HepG2 (cell line): ENCODE measurements around the gene MYO1B. TPM values are rescaled to one million over a fixed set of nuclear protein-coding genes. Genes with fewer than 3 reads are reported as not detected.

Experiments used
- ATF7-NPFF ChIP-seq: sonication (generic); formaldehyde crosslinking; IDR thresholded peaks from 2 replicates; pipeline ENCODE4 v1.8.1; 2023; ENCODE audit warnings: mild to moderate bottlenecking, low read depth, missing genetic modification reagents, moderate library complexity
- BORCS8-MEF2B ChIP-seq: sonication (generic); formaldehyde crosslinking; IDR thresholded peaks from 2 replicates; pipeline ENCODE4 v1.8.0; 2022; ENCODE audit warnings: mild to moderate bottlenecking, missing genetic modification reagents
- CHD2 ChIP-seq: IDR thresholded peaks from 2 replicates; pipeline ENCODE4 v1.6.1; 2011; ENCODE audit warnings: low read depth, low read length, improper control_type of control experiment
- FOXC1 ChIP-seq: sonication (generic); formaldehyde crosslinking; IDR thresholded peaks from 2 replicates; pipeline ENCODE4 v1.8.0; 2022; ENCODE audit warnings: mild to moderate bottlenecking, missing genetic modification reagents, borderline replicate concordance
- HNF4A ChIP-seq: sonication (generic); formaldehyde crosslinking; IDR thresholded peaks from 2 replicates; pipeline ENCODE4 v1.4.0; 2020; ENCODE audit warnings: missing genetic modification reagents
- KAT2B ChIP-seq: fragments of 150-350 bp; IDR thresholded peaks from 2 replicates; pipeline ENCODE4 v1.6.1; 2014; ENCODE audit warnings: low read depth, low read length, borderline replicate concordance
- POLR2AphosphoS2 ChIP-seq: IDR thresholded peaks from 2 replicates; pipeline ENCODE4 v1.6.1; 2011; ENCODE audit warnings: low read depth, low read length, improper control_type of control experiment
- SNAI1 ChIP-seq: sonication (generic); formaldehyde crosslinking; IDR thresholded peaks from 2 replicates; pipeline ENCODE4 v1.5.0; 2020; ENCODE audit warnings: mild to moderate bottlenecking, missing genetic modification reagents, borderline replicate concordance
- ZFP1 ChIP-seq: IDR thresholded peaks from 2 replicates; pipeline ENCODE4 v1.6.1; 2016
- ZKSCAN1 ChIP-seq: fragments of 150-350 bp; IDR thresholded peaks from 2 replicates; pipeline ENCODE4 v1.6.1; 2014; ENCODE audit warnings: low read length
- ZNF484 ChIP-seq: sonication (generic); formaldehyde crosslinking; IDR thresholded peaks from 2 replicates; pipeline ENCODE4 v1.5.1; 2020; ENCODE audit warnings: mild to moderate bottlenecking, low read depth, missing genetic modification reagents, borderline replicate concordance
- ZNF496 ChIP-seq: sonication (generic); formaldehyde crosslinking; IDR thresholded peaks from 2 replicates; pipeline ENCODE4 v1.8.1; 2023; ENCODE audit warnings: mild to moderate bottlenecking, moderate library complexity, missing genetic modification reagents; ENCODE audit not compliant: insufficient replicate concordance
- ZNF841 ChIP-seq: sonication (generic); formaldehyde crosslinking; IDR thresholded peaks from 2 replicates; pipeline ENCODE4 v1.8.1; 2023; ENCODE audit warnings: missing genetic modification reagents, borderline replicate concordance
- ZNF879 ChIP-seq: sonication (generic); formaldehyde crosslinking; IDR thresholded peaks from 2 replicates; pipeline ENCODE4 v1.8.1; 2023; ENCODE audit warnings: missing genetic modification reagents
- ZSCAN9 ChIP-seq: IDR thresholded peaks from 2 replicates; pipeline ENCODE4 v1.6.1; 2016; ENCODE audit warnings: borderline replicate concordance
- polyA plus RNA-seq, 8 experiments: library from polyadenylated mRNA; depleted of rRNA in 3 of 8; stranded (reverse) in 7 of 8; unstranded in 1 of 8; fragments of >200 nt; fragmentation: Illumina TruSeq in 4 of 8; extraction: Trizol in 4 of 8; gene quantifications; 2 replicates each; pipeline versions ENCODE4 v1.2.1 to v1.2.3, GENCODE V29; 2011 to 2016; ENCODE audit warnings: low read depth in 4 of 8, missing spikeins in 1 of 8, mixed read lengths in 1 of 8; ENCODE audit not compliant: insufficient read depth in 1 of 8
- total RNA-seq, 5 experiments: library from RNA; depleted of rRNA; stranded (reverse); fragments of >200 nt; fragmentation: Illumina TruSeq; extraction: Trizol; gene quantifications; 2 replicates each; pipeline ENCODE4 v1.2.3, GENCODE V29; 2016; ENCODE audit warnings: low read depth in 1 of 5
- TF ChIP-seq, protein P1 (sequence below): sonication (generic); formaldehyde crosslinking; conservative IDR thresholded peaks from 2 replicates; pipeline ENCODE4 v1.4.0; 2020; ENCODE audit warnings: mild to moderate bottlenecking, missing genetic modification reagents, moderate library complexity
- TF ChIP-seq, protein P2 (sequence below): sonication (generic); formaldehyde crosslinking; IDR thresholded peaks from 2 replicates; pipeline ENCODE4 v1.5.0; 2020; ENCODE audit warnings: mild to moderate bottlenecking, missing genetic modification reagents
- TF ChIP-seq, protein P3 (sequence below): sonication (generic); formaldehyde crosslinking; IDR thresholded peaks from 2 replicates; pipeline ENCODE4 v1.4.0; 2020; ENCODE audit warnings: missing genetic modification reagents, borderline replicate concordance
- TF ChIP-seq, protein P4 (sequence below): sonication (generic); formaldehyde crosslinking; IDR thresholded peaks from 2 replicates; pipeline ENCODE4 v1.8.1; 2023; ENCODE audit warnings: mild to moderate bottlenecking, inconsistent platforms, moderate library complexity, missing genetic modification reagents, borderline replicate concordance

Gene MYO1B
- total and polyA plus RNA-seq, 2 of the 13 experiments (the other 11 are each of a cell fraction or from before 2014, with no cell fraction given) = 36.9 to 89.8 TPM

DNA sequence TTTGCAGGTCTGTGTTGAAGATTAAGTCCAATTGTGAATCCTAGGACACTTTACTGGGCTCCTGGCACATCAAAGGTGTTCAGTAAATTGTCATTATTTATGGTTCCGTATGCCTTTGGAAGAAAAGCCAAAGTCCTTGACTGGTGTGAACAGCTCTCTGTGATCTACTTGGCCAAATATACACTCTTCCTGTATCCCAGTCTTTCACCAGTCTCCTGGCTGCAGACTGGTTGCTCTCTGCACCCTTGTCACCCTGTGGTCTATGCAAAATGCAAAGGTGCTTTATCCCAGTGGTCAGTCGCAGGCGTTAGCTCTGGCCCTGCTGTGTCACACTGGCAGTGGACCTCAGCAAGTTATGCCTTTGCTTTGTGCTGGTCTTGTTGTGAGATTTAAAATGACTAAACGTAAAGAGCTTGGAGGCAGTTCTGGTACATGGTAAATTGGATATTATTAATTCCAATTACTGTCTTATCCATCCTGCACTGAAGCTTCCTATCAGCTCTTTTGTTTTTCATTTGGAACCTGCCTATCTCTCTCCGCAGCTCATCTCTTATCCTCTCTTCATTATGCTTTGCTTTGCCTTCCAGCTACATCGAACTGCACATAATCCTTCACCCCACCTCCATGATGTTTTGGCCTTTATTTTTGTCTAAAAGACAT lies 83.1 kb downstream of the MYO1B start (continued):
- TF ChIP-seq SNAI1 (CRISPR knock-in tag) (no peak), ZNF496 (no peak), ZNF879 (no peak), ZKSCAN1 (no peak), BORCS8-MEF2B (no peak), FOXC1 (CRISPR knock-in tag) (no peak), CHD2 (no peak), HNF4A (CRISPR knock-in tag) (peak; percentile 74), ZSCAN9 (CRISPR knock-in tag) (no peak), KAT2B (no peak), ZFP1 (CRISPR knock-in tag) (no peak), ZNF841 (CRISPR knock-in tag) (no peak), ATF7-NPFF (CRISPR knock-in tag) (no peak), ZNF484 (CRISPR knock-in tag) (no peak), POLR2AphosphoS2 (no peak)
- TF ChIP-seq, protein P1, sequence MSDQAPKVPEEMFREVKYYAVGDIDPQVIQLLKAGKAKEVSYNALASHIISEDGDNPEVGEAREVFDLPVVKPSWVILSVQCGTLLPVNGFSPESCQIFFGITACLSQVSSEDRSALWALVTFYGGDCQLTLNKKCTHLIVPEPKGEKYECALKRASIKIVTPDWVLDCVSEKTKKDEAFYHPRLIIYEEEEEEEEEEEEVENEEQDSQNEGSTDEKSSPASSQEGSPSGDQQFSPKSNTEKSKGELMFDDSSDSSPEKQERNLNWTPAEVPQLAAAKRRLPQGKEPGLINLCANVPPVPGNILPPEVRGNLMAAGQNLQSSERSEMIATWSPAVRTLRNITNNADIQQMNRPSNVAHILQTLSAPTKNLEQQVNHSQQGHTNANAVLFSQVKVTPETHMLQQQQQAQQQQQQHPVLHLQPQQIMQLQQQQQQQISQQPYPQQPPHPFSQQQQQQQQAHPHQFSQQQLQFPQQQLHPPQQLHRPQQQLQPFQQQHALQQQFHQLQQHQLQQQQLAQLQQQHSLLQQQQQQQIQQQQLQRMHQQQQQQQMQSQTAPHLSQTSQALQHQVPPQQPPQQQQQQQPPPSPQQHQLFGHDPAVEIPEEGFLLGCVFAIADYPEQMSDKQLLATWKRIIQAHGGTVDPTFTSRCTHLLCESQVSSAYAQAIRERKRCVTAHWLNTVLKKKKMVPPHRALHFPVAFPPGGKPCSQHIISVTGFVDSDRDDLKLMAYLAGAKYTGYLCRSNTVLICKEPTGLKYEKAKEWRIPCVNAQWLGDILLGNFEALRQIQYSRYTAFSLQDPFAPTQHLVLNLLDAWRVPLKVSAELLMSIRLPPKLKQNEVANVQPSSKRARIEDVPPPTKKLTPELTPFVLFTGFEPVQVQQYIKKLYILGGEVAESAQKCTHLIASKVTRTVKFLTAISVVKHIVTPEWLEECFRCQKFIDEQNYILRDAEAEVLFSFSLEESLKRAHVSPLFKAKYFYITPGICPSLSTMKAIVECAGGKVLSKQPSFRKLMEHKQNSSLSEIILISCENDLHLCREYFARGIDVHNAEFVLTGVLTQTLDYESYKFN (CRISPR knock-in tag) = peak; percentile 74; the same call in 1 of the 2 replicates
- TF ChIP-seq, protein P2, sequence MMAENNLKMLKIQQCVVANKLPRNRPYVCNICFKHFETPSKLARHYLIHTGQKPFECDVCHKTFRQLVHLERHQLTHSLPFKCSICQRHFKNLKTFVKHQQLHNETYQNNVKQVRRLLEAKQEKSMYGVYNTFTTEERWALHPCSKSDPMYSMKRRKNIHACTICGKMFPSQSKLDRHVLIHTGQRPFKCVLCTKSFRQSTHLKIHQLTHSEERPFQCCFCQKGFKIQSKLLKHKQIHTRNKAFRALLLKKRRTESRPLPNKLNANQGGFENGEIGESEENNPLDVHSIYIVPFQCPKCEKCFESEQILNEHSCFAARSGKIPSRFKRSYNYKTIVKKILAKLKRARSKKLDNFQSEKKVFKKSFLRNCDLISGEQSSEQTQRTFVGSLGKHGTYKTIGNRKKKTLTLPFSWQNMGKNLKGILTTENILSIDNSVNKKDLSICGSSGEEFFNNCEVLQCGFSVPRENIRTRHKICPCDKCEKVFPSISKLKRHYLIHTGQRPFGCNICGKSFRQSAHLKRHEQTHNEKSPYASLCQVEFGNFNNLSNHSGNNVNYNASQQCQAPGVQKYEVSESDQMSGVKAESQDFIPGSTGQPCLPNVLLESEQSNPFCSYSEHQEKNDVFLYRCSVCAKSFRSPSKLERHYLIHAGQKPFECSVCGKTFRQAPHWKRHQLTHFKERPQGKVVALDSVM (CRISPR knock-in tag) = no peak
- TF ChIP-seq, protein P3, sequence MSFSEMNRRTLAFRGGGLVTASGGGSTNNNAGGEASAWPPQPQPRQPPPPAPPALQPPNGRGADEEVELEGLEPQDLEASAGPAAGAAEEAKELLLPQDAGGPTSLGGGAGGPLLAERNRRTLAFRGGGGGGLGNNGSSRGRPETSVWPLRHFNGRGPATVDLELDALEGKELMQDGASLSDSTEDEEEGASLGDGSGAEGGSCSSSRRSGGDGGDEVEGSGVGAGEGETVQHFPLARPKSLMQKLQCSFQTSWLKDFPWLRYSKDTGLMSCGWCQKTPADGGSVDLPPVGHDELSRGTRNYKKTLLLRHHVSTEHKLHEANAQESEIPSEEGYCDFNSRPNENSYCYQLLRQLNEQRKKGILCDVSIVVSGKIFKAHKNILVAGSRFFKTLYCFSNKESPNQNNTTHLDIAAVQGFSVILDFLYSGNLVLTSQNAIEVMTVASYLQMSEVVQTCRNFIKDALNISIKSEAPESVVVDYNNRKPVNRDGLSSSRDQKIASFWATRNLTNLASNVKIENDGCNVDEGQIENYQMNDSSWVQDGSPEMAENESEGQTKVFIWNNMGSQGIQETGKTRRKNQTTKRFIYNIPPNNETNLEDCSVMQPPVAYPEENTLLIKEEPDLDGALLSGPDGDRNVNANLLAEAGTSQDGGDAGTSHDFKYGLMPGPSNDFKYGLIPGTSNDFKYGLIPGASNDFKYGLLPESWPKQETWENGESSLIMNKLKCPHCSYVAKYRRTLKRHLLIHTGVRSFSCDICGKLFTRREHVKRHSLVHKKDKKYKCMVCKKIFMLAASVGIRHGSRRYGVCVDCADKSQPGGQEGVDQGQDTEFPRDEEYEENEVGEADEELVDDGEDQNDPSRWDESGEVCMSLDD (CRISPR knock-in tag) = no peak
- TF ChIP-seq, protein P4, sequence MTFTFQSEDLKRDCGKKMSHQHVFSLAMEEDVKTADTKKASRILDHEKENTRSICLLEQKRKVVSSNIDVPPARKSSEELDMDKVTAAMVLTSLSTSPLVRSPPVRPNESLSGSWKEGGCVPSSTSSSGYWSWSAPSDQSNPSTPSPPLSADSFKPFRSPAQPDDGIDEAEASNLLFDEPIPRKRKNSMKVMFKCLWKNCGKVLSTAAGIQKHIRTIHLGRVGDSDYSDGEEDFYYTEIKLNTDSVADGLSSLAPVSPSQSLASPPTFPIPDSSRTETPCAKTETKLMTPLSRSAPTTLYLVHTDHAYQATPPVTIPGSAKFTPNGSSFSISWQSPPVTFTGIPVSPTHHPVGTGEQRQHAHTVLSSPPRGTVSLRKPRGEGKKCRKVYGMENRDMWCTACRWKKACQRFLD (CRISPR knock-in tag) = no peak
